ENCODE data around the gene PPARA.

Gene PPARA

GRCh38 chr22:46146329-46146728, 4.0 kb upstream of the PPARA start:
- no peak for FAIRE-seq

GRCh38 chr22:46147061-46147460, 3.3 kb upstream of the PPARA start:
- no peak for FAIRE-seq

GRCh38 chr22:46147471-46148267, 2.7 kb upstream of the PPARA start:
- FAIRE-seq, result no peak

- no peak for FAIRE-seq
Observed at GRCh38 chr22:46148336-46148735, 2.0 kb upstream of the PPARA start.

- FAIRE-seq, result no peak
Observed at GRCh38 chr22:46148816-46149511, 1.4 kb upstream of the PPARA start.

GRCh38 chr22:46149512-46150033, 753 bp upstream of the PPARA start:
- FAIRE-seq, result no peak

- FAIRE-seq, result no peak
Observed at GRCh38 chr22:46150655-46151477, 540 bp downstream of the PPARA start.

GRCh38 chr22:46153930-46154329, 3.6 kb downstream of the PPARA start:
- no peak for FAIRE-seq

GRCh38 chr22:46156031-46156430, 5.7 kb downstream of the PPARA start:
- no peak for FAIRE-seq

GRCh38 chr22:46158283-46158682, 8.0 kb downstream of the PPARA start:
- no peak for FAIRE-seq

GRCh38 chr22:46159212-46159611, 8.9 kb downstream of the PPARA start:
- no peak for FAIRE-seq

- no peak for FAIRE-seq
Observed at GRCh38 chr22:46159777-46160176, 9.5 kb downstream of the PPARA start.

- FAIRE-seq, result no peak
Observed at GRCh38 chr22:46162285-46162684, 12.0 kb downstream of the PPARA start.

GRCh38 chr22:46162771-46163556, 12.6 kb downstream of the PPARA start:
- FAIRE-seq, result no peak

GRCh38 chr22:46163557-46163888, 13.2 kb downstream of the PPARA start:
- FAIRE-seq, result no peak

GRCh38 chr22:46165977-46166376, 15.7 kb downstream of the PPARA start:
- no peak for FAIRE-seq

GRCh38 chr22:46169628-46170027, 19.3 kb downstream of the PPARA start:
- no peak for FAIRE-seq

GRCh38 chr22:46171940-46172339, 21.6 kb downstream of the PPARA start:
- FAIRE-seq, result no peak

GRCh38 chr22:46172522-46173110, 22.3 kb downstream of the PPARA start:
- no peak for FAIRE-seq

- peak; percentile 15 for FAIRE-seq
Observed at GRCh38 chr22:46173152-46173551, 22.8 kb downstream of the PPARA start.

- FAIRE-seq, result no peak
Observed at GRCh38 chr22:46175631-46176030, 25.3 kb downstream of the PPARA start.

GRCh38 chr22:46176508-46177003, 26.2 kb downstream of the PPARA start:
- no peak for FAIRE-seq

Measured in endometrium (tissue), 2 donors.